Anterior cingulate cortex (tissue), 58 donors: ENCODE measurements around the gene GPR68.
"Not testable (repeated sequence)": the region's sequence is repeated elsewhere in the genome, so short reads cannot be mapped to it uniquely, and the experiment has no call there.

Source experiments
- DNase-seq, 58 donors: peaks; one replicate each; lab custom pipeline; 2025; lab: John Stamatoyannopoulos, UW

The GPR68 gene

GRCh38 chr14:91204657-91205056 lies 39.8 kb downstream of the GPR68 start:
- DNase-seq, result no peak

DNA sequence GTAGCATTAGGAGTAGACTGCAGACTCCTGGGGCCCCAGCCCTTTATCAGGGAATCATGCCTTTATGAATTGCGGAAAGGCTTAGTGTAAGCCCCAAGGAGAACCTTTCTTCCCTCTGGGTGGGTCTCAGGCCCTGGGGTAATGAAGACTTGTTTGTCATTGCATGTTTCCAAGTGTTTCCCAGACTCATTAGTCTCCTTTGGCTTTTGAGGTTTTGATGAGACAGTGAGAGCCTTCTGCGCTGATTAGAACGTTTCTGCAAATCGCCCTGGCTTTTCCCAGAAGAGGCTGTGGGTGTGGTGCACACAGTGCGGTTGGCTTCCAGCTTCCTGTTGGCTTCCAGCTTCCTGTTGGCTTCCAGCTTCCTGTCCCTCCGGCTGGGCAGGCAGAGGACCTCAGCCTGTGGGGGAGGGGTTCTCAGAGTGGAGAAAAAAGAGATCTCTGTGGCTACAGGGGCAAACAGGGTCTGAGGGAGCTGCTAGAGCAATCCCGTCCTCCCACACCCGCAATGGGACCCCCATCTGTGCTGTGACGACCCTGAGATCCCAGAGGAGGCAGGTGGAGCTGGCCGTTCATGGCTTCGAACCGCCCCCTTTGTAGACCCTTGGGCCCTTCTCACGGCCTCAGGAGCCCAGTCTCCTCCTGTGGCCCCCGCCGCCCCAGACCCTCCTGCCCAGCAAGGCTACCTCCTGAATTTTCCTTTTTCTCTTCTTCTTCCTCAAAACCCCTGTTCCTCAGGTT lies 42.1 kb downstream of the GPR68 start:
- DNase-seq, result no peak

GRCh38 chr14:91200802-91201201 lies 43.7 kb downstream of the GPR68 start:
- DNase-seq, result not testable (repeated sequence)

GRCh38 chr14:91197631-91198030 lies 46.9 kb downstream of the GPR68 start:
- DNase-seq, result no peak

- no peak for DNase-seq
These were observed 48.6 kb downstream of the GPR68 start for GRCh38 chr14:91195881-91196280.

- no peak for DNase-seq
These were observed 51.4 kb downstream of the GPR68 start for GRCh38 chr14:91193069-91193468.

DNA sequence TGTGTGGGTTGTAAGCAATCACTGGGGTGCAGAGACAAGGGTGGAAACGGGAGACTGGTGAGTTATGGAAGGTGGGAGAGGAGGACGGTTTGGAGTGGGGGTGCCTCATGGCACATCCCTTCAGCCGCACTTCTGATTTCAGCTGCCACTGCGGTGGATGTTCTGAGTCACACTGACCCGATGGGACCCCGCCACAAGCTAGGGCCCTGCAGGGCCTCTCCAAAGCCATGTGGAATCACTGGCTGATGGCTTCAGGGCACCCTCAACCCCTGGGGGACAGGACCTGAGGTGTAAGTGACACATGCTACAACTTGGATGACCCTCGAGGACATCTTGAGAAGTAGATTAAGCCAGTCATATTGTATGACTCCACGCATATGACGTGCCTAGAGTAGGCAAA lies 53.7 kb downstream of the GPR68 start:
- DNase-seq, result no peak

- DNase-seq, result no peak
These were observed 57.2 kb downstream of the GPR68 start for GRCh38 chr14:91187271-91187670.

DNA sequence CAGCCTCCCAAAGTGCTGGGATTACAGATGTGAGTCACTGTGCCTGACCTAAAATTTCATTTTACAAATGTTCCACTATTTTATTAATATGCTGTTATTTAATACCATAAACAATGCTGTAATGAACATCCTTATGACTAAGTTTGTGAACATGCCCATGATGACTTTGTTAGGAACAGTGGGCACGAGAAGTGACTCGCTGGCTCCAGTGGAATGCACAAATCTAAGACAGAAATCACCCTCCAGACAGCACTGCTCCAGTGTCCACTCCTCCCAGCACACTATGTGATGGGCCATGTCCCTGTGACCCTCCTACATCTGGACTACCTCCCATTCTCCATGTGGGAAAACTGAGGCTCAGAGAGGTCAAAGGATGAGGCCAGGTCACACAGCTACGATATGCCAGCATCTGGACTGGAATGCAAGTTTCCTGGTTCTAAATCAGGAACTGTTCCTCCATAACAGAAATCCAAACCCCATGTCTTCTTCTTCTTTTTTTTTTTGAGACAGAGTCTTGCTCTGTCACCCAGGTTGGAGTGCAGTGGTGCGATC lies 57.9 kb downstream of the GPR68 start:
- no peak for DNase-seq

- DNase-seq, result no peak
These were observed 58.8 kb downstream of the GPR68 start for GRCh38 chr14:91185721-91186120.

DNA sequence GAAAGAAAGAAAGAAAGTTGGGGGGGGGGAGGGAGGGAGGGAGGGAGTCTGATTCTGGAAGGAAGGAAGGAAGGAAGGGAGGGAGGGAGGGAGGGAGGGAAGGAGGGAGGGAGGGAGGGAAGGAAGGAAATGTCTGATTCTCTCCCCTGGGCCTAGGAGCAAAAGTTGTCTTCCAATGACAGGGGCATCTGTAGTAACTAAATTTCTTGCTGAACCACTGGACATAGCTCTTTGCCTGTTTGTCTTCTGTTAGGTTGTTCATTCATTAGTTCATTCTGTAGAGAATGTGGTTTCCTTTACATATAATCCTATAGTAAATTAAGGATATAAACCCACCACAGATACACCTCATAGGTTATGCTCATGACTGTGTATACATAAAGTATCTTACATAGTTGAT lies 59.9 kb downstream of the GPR68 start:
- DNase-seq, result no peak

DNA sequence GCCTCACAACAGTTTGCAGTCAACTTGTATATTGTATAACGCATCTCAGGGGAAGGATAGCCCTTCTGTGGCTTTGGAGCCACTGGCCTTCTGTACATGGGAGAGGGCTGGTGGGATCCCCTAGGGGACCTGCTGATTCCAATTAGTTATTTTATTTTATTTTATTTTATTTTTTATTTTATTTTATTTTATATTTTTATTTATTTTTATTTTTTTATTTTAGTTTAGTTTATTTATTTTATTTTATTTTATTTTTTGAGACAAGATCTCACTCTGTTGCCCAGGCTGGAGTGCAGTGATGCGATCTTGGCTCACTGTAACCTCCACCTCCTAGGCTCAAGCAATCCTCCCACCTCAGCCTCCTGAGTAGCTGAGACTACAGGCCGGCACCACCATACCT lies 61.8 kb downstream of the GPR68 start:
- DNase-seq, result not testable (repeated sequence)
